T1000 (cell line): Measurements from ENCODE around the gene PPP1R17.

Experiments used
- DNase-seq: peaks from one replicate; lab custom pipeline; 2025; ENCODE audit warnings: mixed read lengths; lab: John Stamatoyannopoulos, UW

The PPP1R17 gene

GRCh38 chr7:31687024-31687748 is at the start of gene PPP1R17:
PPP1R17 (plus strand) TSS chr7:31687215; CDS start chr7:31692442, 5,227 bp downstream.
- DNase-seq = no peak

GRCh38 chr7:31640381-31640780 is 46.6 kb upstream of the PPP1R17 start:
- DNase-seq = no peak

GRCh38 chr7:31642681-31643115 is 44.3 kb upstream of the PPP1R17 start:
- no peak for DNase-seq

- DNase-seq = no peak
Measured at GRCh38 chr7:31646942-31647341, 40.1 kb upstream of the PPP1R17 start.

- DNase-seq = no peak
Measured at GRCh38 chr7:31647511-31647910, 39.5 kb upstream of the PPP1R17 start.

- no peak for DNase-seq
Measured at GRCh38 chr7:31648288-31648687, 38.7 kb upstream of the PPP1R17 start.

GRCh38 chr7:31648880-31649279 is 38.1 kb upstream of the PPP1R17 start:
- no peak for DNase-seq

- DNase-seq = no peak
Measured at GRCh38 chr7:31651234-31652062, 35.6 kb upstream of the PPP1R17 start.

GRCh38 chr7:31652063-31652326 is 35.0 kb upstream of the PPP1R17 start:
- no peak for DNase-seq

GRCh38 chr7:31663072-31663471 is 23.9 kb upstream of the PPP1R17 start:
- DNase-seq = no peak

- no peak for DNase-seq
Measured at GRCh38 chr7:31664890-31665289, 22.1 kb upstream of the PPP1R17 start.

GRCh38 chr7:31665546-31665945 is 21.5 kb upstream of the PPP1R17 start:
- DNase-seq = no peak

GRCh38 chr7:31669461-31669860 is 17.6 kb upstream of the PPP1R17 start:
- DNase-seq = no peak

GRCh38 chr7:31679574-31680305 is 7.3 kb upstream of the PPP1R17 start:
- no peak for DNase-seq

GRCh38 chr7:31683445-31684225 is 3.4 kb upstream of the PPP1R17 start:
- no peak for DNase-seq

GRCh38 chr7:31688372-31688771 is 1.4 kb downstream of the PPP1R17 start:
- no peak for DNase-seq

- no peak for DNase-seq
Measured at GRCh38 chr7:31688996-31689395, 2.0 kb downstream of the PPP1R17 start.

- DNase-seq = no peak
Measured at GRCh38 chr7:31690935-31691334, 3.9 kb downstream of the PPP1R17 start.

GRCh38 chr7:31692451-31692850 is 5.4 kb downstream of the PPP1R17 start:
- DNase-seq = no peak

GRCh38 chr7:31692871-31693270 is 5.9 kb downstream of the PPP1R17 start:
- no peak for DNase-seq

GRCh38 chr7:31695859-31696614 is 9.0 kb downstream of the PPP1R17 start:
- no peak for DNase-seq
